Measurements from ENCODE around the gene TMCO6. TPM values are rescaled to one million over a fixed set of nuclear protein-coding genes. Genes with fewer than 3 reads are reported as not detected.
A peak's percentile ranks its signal among the peaks of the same experiment; 100 is the strongest.

The TMCO6 gene
- total and polyA plus RNA-seq, 2 of the 4 experiments (the other 2 are of a cell fraction), result 6.6 to 10.6 TPM

DNA sequence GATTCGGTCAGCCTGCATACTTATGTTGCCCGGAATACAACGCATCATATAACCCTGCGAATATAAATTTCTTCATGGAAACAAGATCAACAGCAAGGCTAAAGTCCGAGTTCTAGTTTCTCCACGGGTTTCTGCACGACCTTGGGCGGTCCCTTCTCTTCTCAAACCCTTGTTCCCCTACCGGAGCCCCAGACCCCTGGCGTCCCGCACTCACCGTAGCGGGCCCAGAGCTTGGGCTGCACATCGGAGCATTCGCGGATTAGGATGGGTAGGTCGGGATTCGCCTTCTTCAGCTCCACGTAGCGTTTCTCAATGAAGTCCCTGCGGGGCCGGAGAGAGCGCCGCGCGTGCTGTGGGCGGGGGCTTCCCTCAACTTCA is 7.8 kb downstream of the TMCO6 start:
- no peak overlapping the region for H3K18ac ChIP-seq (ENCODE audit: low read depth, low read length)
- H2BK5ac ChIP-seq (ENCODE audit: low read depth, low read length, poor library complexity, severe bottlenecking), result no peak overlapping the region
- peak overlapping the region; percentile 41 for H3K23ac ChIP-seq (ENCODE audit: low read depth, low read length)
- POLR2A ChIA-PET (ENCODE audit: unreplicated experiment), result interaction anchor here (0.9 to 1.0 kb wide), 2 partner anchors 33 to 68 kb away, joined by 3 read pairs; no protein-coding TSS in a partner anchor
- H3K79me1 ChIP-seq (ENCODE audit: low read depth in 1 of 2, low read length in 2 of 2), result peaks cover 19 to 38% of the 10 kb centered on the region in 2 experiments
- H2AK9ac ChIP-seq (replicated peaks; ENCODE audit: low read depth, low read length, poor library complexity), result peak overlapping the region; percentile 84
- peaks cover 5% of the 10 kb centered on the region; the same call in 1 of the 2 replicates for H3K4me1 ChIP-seq (ENCODE audit: control insufficient read depth, insufficient read depth, low read length)
- WGBS, 2 experiments (ENCODE audit: extremely low coverage in 2 of 2, insufficient read length in 1 of 2), result 0% methylated on average over 14 of the region's 27 CpGs; no CpG with 5 or more reads in 1 of the 2 experiments
- no peak overlapping the region for H4K91ac ChIP-seq (ENCODE audit: insufficient read depth, low read depth, low read length)
- CTCF ChIA-PET, result interaction anchor here (0.8 to 1.1 kb wide), 2 partner anchors 71 to 403 kb away, joined by 3 read pairs; no protein-coding TSS in a partner anchor
- 0 out of 2 replicates have a peak overlapping the region, but pooled peaks have one; percentile 9 for H2AK5ac ChIP-seq (ENCODE audit: low read depth, low read length)
- intact Hi-C loops (cut with micrococcal nuclease), result loop anchor here (2.0 to 5.0 kb wide), 2 partner anchors 14 to 245 kb away; partner anchors contain the start of gene ANKHD1
- H3K4ac ChIP-seq (ENCODE audit: low read depth, low read length), result peak overlapping the region; percentile 15; the same call in 1 of the 2 replicates
- no peak overlapping the region for H2BK20ac ChIP-seq (ENCODE audit: low read depth, low read length)
- H4K8ac ChIP-seq (ENCODE audit: low read depth in 2 of 2, low read length in 2 of 2), result peak overlapping the region; percentile 0 to 28; a peak in 2 of 4 replicates
- H4K5ac ChIP-seq (ENCODE audit: low read depth, low read length), result peak overlapping the region; percentile 30
- H3K9ac ChIP-seq (ENCODE audit: low read depth, low read length), result peak overlapping the region; percentile 74
- no peak overlapping the region for H2BK120ac ChIP-seq (ENCODE audit: low read depth, low read length)
- DNase-seq (no peak), ATAC-seq (ENCODE audit: low read depth) (peak; percentile 25)
- H3K14ac ChIP-seq (replicated peaks; ENCODE audit: low read depth, low read length), result 0 out of 2 replicates have a peak overlapping the region, but pooled peaks have one; percentile 16
- no peaks in the 10 kb centered on the region for H3K9me3 ChIP-seq (ENCODE audit: control insufficient read depth, insufficient read depth, low read length)
- BruUV-seq (replicated peaks), result no TSS peak
- no peaks in the 10 kb centered on the region for H3K27me3 ChIP-seq (ENCODE audit: control insufficient read depth, insufficient read depth, low read length)
- peak overlapping the region; percentile 98 for H3K4me2 ChIP-seq (ENCODE audit: low read depth, low read length)
- in situ Hi-C loops (cut with MboI; ENCODE audit: low sequenced_read_pairs), result loop anchor here (5.0 kb wide), 1 partner anchor 85 kb away; the partner anchor contains the start of genes APBB3 and SLC35A4
- H2BK15ac ChIP-seq (ENCODE audit: low read depth, low read length), result no peak overlapping the region
- peak overlapping the region; percentile 25 for H3K27ac ChIP-seq (ENCODE audit: insufficient read depth, low read length)
- H3K4me3 ChIP-seq (ENCODE audit: insufficient read depth, low read depth, low read length), result peak overlapping the region; percentile 82
- no peaks in the 10 kb centered on the region for H4K20me1 ChIP-seq (ENCODE audit: insufficient read depth, low read length)
- dilution Hi-C loops (cut with HindIII; ENCODE audit: low sequenced_read_pairs, unreplicated experiment), result no loop called here
- H3K9me1 ChIP-seq (ENCODE audit: insufficient read depth, low read length), result peaks cover 3% of the 10 kb centered on the region; the same call in 1 of the 2 replicates
- H2AFZ ChIP-seq (replicated peaks; ENCODE audit: low read length, poor library complexity), result peak overlapping the region; percentile 93
- H3K56ac ChIP-seq (ENCODE audit: extremely low read depth, insufficient read depth, low read length), result peak overlapping the region; percentile 24; the same call in 1 of the 2 replicates
- TF ChIP-seq CHD1 (IDR thresholded peaks at IDR 0.05; ENCODE audit: low read depth, low read length), result no peak
- TF ChIP-seq SMC3 (IDR thresholded peaks at IDR 0.05; ENCODE audit: low read depth, low read length), result peak; percentile 1; the same call in 1 of the 2 replicates
- TF ChIP-seq CTCF (conservative IDR thresholded peaks at IDR 0.05; ENCODE audit: low read depth, low read length), result no peak
- no peak for TF ChIP-seq USF2 (IDR thresholded peaks at IDR 0.05; ENCODE audit: low read depth, low read length)
- peaks cover 25% of the 10 kb centered on the region for H3K36me3 ChIP-seq (ENCODE audit: control insufficient read depth, insufficient read depth, low read length)

Data from IMR-90 (cell line).